ENCODE results near the gene PTK6.

- TF ChIP-seq, protein P1, sequence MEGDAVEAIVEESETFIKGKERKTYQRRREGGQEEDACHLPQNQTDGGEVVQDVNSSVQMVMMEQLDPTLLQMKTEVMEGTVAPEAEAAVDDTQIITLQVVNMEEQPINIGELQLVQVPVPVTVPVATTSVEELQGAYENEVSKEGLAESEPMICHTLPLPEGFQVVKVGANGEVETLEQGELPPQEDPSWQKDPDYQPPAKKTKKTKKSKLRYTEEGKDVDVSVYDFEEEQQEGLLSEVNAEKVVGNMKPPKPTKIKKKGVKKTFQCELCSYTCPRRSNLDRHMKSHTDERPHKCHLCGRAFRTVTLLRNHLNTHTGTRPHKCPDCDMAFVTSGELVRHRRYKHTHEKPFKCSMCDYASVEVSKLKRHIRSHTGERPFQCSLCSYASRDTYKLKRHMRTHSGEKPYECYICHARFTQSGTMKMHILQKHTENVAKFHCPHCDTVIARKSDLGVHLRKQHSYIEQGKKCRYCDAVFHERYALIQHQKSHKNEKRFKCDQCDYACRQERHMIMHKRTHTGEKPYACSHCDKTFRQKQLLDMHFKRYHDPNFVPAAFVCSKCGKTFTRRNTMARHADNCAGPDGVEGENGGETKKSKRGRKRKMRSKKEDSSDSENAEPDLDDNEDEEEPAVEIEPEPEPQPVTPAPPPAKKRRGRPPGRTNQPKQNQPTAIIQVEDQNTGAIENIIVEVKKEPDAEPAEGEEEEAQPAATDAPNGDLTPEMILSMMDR (IDR thresholded peaks at IDR 0.05), result no peak
- TF ChIP-seq POLR2AphosphoS5 (IDR thresholded peaks at IDR 0.05), result peak; percentile 96 to 99 (median 97)
- no peak for TF ChIP-seq EP300 (IDR thresholded peaks at IDR 0.05)
- peak in 1 of 2 donors; percentile 58 for TF ChIP-seq POLR2A (IDR thresholded peaks at IDR 0.05)
These were observed 16.7 kb downstream of the PTK6 start, which contains the start of gene PPDPF for GRCh38 chr20:63520504-63520933.

Data from sigmoid colon (tissue), 4 donors.